Activated effector memory CD4-positive, alpha-beta T cell treated with Interleukin-2 at 50 U/mL for 16 hours (primary cell): ENCODE data around the gene NBAS.
"Not testable (repeated sequence)": the region's sequence is repeated elsewhere in the genome, so short reads cannot be mapped to it uniquely, and the experiment has no call there.

Experiments used
- DNase-seq: peaks from one replicate; pipeline ENCODE4 v3.0.0-alpha.2; 2020

Gene NBAS

GRCh38 chr2:15450808-15451207, 110.3 kb downstream of the NBAS start:
- DNase-seq = no peak

DNA sequence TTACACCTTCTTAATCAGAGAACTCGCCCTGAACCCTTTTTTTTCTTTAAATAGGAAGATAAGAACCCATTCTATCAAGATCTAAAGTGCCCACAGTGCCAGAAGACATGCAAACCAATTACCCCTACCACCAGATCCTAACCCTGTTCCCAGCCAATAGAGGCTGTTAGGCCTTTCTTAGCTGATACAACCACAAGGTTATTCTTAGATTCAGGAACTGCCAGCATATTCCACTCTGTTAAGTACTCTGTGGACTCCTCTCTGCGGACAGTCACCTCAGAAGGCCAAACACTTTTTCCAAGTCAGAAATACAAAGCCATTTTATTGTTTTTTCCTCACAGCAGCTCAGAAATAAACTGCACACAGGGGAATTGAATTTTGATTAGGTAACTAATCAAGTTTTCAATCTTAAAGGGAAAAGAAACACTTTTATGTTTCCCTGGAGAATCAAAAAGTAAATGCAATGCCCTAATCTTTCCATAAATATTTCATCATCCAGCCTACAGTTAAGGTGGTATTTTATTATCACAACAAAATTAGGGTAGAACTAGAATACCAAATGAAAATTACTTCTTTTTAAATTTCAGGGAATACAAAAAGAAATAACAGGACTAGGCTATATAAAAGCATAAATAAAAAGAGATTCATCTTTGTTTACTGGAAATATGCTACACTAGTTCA, 111.4 kb downstream of the NBAS start:
- no peak for DNase-seq

DNA sequence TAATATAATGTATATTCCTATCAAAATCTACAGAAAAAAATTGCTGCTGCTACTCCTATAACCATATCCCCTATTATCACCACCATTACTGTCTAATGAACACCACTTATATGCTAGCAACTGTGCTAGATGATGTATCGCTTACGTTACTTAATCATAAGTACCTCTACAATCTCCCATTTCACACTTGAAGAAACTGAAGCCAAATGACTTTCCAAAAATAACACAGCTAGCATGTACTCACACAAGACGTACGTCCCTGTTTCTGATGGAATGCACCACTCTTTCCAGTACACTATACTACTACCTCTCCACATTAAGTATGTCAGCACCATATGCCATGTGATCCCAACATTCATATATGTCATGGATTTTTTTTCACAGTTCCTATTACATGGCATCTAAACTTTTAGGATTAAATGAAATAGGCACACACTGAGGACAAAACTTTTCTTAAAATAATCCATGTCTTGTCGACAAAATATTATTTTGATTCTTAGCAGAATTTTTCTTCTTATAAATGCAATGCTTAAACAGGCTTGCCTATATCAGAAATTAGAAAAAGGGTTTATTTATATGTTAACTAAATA, 112.8 kb downstream of the NBAS start:
- DNase-seq = no peak

GRCh38 chr2:15447381-15447780, 113.8 kb downstream of the NBAS start:
- DNase-seq = no peak

- no peak for DNase-seq
Observed at GRCh38 chr2:15446961-15447360, 114.2 kb downstream of the NBAS start.

- DNase-seq = no peak
Observed at GRCh38 chr2:15445891-15446562, 115.1 kb downstream of the NBAS start.

- DNase-seq = not testable (repeated sequence)
Observed at GRCh38 chr2:15439768-15440524, 121.2 kb downstream of the NBAS start.

- DNase-seq = not testable (repeated sequence)
Observed at GRCh38 chr2:15439366-15439765, 121.8 kb downstream of the NBAS start.

GRCh38 chr2:15436195-15436594, 124.9 kb downstream of the NBAS start:
- DNase-seq = no peak

DNA sequence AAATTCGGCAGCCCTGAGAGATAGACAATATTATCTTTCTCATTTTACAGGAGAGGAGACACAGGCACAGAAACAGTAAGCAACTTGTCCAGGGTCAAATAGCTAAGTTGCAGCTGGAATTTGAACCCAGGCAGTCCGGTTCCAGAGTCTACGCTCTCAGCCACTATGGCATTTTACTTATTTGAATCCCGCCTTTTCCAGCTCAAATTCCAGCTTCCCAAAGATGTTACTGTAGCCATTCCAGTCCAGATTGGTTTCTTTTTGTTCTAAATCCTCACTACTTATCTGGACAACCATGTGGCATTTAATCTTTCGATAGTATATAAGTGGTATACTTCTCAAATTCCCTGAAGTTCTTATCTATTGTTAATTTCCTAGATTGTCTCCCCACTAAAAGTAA, 125.7 kb downstream of the NBAS start:
- no peak for DNase-seq

DNA sequence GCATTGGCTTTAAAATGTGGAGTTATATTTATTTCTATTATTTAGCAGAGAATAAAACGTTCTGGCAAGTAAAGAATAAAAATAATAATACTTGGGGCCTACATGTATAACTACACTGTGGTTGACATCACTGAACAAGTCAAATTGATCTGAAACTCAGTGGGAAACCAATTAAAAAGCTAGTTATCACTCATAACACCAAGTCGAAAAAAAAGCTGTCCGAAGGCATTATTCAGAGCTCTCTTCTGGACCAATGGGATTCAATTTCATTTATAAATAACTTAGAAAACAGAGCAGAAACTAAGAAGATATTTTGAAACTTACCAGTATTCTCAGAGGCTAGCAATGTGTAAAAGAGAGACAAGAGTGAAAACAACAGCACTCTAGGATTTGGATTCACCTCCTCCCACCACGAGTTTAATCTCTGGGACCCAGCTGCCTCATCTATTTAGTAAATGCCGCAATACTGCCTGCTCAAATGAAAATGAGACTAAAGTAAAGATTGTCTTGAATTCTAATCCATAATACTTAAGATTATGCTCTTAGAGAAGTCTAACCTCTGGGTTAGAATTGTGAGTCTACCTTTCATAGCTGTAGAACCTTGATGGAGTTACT, 128.4 kb downstream of the NBAS start:
- DNase-seq = no peak

- no peak for DNase-seq
Observed at GRCh38 chr2:15429032-15429431, 132.1 kb downstream of the NBAS start.

DNA sequence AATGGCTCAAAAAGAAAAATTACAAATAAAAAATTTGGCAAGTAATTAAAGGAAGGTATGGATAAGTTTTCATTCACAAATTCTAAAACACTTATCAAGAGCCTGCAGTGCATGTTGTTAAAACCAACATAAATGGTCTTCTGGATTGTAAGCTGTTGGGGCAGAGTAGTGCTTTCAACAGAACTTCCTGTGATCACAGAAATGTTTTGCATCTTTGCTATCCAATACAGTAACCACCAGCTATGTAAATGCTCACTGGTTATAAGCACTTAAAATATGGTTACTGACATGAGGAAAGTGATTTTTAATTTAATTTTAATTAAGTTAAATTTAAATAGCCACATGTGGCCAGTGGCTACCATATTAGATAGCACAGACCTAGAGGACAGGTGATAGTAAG, 133.1 kb downstream of the NBAS start:
- no peak for DNase-seq

DNA sequence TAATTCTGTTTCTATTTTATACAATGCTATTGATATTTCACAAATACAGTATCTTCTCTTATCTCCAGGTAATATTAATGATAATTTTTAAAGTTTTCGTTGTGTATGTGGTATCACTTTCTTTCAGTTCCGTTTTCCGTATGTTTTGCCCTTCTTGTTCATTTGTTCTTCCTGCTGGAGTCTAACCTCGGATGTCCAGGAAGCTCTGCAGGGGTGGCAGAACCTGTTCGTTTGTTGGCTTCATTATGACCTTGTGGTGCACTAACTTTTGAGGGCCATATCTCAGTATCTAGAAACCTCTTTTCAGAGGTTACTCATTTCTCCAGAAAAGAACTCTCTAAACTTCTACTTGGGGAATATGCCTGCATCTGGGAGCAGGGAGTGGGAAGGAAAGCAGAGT, 134.5 kb downstream of the NBAS start:
- DNase-seq = no peak

DNA sequence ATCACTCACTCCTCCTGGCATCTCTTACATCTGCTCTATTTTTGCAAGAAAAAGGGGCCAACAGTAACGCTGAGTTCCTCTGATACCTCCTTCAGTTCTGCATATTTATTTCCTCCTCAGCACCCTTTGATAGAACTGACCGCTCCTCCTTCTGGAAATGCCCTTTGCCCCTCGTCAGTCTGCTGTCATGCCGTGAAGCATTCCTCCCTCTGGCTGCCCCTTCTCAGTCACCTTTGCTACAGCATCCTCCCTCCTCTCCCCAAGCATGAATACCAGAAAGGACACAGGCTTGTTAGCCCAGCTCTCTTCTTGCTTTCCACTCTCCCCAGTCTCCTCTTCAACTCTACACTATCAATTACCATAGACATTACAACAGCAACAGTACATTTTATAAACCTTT, 135.4 kb downstream of the NBAS start:
- DNase-seq = no peak

- DNase-seq = no peak
Observed at GRCh38 chr2:15421753-15422152, 139.4 kb downstream of the NBAS start.

DNA sequence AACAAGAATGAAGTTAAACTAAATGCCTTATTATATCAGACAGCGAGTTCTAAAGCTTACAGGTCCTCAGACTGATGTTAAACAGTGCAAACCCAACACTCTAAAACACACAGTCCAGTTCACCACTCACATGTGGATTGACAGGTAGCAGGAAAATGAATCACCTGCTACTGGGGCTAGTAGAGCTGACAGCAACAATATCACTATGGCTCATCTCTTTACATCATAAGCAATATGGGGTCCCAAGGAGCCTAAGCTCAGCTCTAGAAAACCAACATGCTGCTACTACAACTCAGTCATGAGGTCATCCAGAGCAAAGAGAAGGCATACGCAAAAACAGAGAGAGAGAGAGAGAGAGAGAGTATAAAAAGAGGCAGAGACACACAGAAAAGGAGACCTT, 145.4 kb downstream of the NBAS start:
- no peak for DNase-seq

DNA sequence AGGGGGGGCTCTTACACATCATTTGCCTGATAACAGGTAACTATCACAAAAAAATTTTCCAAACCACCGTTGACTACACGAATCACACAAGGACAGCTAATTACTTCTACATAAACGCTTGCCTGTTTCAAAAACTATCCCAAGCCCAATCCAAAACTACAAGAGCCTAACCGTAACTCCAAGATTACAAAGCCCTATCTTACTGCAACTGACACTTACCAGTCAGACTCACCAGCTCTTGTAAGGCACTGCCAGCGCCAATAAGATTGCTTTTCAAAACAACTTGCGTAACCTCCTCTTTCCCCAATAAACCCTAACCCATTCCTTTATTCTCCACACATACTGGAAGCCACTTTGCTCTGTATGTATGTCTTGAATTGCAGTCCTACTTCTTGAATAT, 148.4 kb downstream of the NBAS start:
- DNase-seq = no peak

DNA sequence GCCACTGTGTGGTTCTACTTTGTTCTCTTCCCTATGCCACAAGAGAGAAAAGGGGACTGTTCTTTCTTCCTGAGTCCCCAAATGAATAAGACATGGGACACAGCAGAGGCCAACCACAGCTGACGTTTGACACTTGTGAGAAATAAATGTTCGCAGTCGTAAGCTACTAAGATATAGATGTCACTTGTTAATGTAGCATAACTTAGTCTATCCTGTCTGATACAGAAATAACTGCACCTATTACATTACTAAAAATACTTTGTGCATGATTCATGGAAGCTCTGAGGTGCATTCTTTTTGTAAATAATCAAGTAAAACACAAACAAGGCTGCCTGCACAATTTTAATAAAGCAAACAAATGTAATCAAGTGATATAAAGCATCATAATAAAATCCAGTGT, 148.8 kb downstream of the NBAS start:
- DNase-seq = no peak

GRCh38 chr2:15410884-15411283, 150.2 kb downstream of the NBAS start:
- no peak for DNase-seq

- DNase-seq = no peak
Observed at GRCh38 chr2:15408759-15409158, 152.4 kb downstream of the NBAS start.

GRCh38 chr2:15407666-15408065, 153.5 kb downstream of the NBAS start:
- DNase-seq = no peak

DNA sequence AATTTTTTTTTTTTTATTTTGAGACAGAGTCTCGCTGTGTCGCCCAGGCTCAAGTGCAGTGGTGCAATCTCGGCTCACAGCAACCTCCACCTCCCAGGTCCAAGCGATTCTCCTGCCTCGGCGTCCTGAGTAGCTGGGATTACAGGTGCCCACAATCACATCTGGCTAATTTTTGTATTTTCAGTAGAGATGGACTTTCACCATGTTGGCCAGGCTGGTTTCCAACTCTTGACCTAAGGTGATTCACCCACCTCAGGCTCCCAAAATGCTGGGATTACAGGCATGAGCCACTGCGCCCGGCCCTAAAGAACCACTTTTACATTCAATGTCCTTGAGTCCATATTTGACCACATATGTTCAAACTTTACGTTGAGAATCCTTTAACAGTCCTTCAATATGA, 156.6 kb downstream of the NBAS start:
- not testable (repeated sequence) for DNase-seq
